Measurements from ENCODE around the gene LZTR1. TPM values are rescaled to one million over a fixed set of nuclear protein-coding genes. Genes with fewer than 3 reads are reported as not detected.

LZTR1 gene
- total RNA-seq, 4 donors from 2014 or later, result 18.2 to 73.7 (median 56.1) TPM

DNA sequence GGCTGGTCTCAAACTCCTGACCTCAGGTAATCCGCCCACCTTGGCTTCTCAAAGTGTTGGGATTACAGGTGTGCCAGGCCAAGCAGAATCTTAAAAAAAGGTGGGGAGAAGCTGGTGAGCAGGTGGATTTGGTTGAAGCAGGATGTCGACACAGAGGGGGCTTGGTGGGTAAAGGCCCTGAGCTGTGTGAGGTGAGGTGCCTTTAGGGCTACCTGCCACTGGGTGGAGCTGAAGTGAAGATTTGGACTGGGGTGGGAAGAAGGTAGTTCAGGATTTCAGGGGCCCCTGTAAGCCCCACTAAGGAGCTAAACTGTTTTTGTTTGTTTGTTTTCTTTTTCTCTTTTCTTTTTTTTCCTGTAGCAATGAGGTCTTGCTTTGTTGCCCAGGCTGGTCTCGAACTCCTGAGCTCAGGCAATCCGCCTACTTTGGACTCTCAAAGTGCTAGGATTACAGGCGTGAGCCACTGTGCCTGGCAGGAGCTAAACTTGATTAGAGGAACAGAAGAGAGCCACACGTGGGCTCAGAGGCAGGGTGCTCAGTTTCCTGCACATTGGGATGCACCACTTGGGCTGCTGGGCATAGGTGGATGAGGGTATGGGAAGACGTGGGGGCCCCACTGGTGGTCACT lies 38.8 kb downstream of the LZTR1 start:
- H3K4me1 ChIP-seq, result no peaks in the 10 kb centered on the region
- no peaks in the 10 kb centered on the region for H3K36me3 ChIP-seq
- no peak for TF ChIP-seq POLR2A (IDR thresholded peaks at IDR 0.05)
- no peak for TF ChIP-seq CTCF (IDR thresholded peaks at IDR 0.05)
- H3K27me3 ChIP-seq, result no peaks in the 10 kb centered on the region
- DNase-seq, result no peak
- H3K4me3 ChIP-seq, result no peak overlapping the region
- H3K9me3 ChIP-seq, result no peaks in the 10 kb centered on the region
- H3K27ac ChIP-seq, result no peak overlapping the region
- intact Hi-C loops (cut with DNase I; ENCODE audit: low total_unique reads), result no loop called here

DNA sequence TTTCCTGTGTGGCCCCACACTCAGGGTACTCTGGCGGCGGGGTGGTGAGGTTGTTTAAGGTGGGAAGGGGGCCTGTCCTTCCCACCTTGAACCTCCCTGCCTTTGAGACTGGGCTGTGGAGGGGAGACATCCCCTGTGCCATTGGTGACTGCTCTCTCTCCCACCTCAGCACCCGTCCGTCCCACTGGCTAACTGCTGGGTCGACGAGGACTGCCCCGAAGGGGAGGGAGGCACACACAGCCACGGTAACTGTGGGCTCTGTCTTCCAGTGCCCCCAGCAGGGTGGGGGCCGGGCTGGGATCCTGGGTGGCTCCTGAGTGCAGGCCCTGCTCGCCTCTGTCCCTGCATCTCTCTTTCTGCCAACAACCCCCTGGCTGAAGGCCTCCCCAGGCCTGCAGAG lies 40.4 kb downstream of the LZTR1 start:
- H3K4me3 ChIP-seq, result no peak overlapping the region
- DNase-seq, result no peak
- no peaks in the 10 kb centered on the region for H3K27me3 ChIP-seq
- H3K4me1 ChIP-seq, result no peaks in the 10 kb centered on the region
- H3K9me3 ChIP-seq, result no peaks in the 10 kb centered on the region
- TF ChIP-seq POLR2A (IDR thresholded peaks at IDR 0.05), result no peak
- no peak for TF ChIP-seq CTCF (IDR thresholded peaks at IDR 0.05)
- H3K36me3 ChIP-seq, result no peaks in the 10 kb centered on the region
- H3K27ac ChIP-seq, result no peak overlapping the region
- intact Hi-C loops (cut with DNase I; ENCODE audit: low total_unique reads), result no loop called here

DNA sequence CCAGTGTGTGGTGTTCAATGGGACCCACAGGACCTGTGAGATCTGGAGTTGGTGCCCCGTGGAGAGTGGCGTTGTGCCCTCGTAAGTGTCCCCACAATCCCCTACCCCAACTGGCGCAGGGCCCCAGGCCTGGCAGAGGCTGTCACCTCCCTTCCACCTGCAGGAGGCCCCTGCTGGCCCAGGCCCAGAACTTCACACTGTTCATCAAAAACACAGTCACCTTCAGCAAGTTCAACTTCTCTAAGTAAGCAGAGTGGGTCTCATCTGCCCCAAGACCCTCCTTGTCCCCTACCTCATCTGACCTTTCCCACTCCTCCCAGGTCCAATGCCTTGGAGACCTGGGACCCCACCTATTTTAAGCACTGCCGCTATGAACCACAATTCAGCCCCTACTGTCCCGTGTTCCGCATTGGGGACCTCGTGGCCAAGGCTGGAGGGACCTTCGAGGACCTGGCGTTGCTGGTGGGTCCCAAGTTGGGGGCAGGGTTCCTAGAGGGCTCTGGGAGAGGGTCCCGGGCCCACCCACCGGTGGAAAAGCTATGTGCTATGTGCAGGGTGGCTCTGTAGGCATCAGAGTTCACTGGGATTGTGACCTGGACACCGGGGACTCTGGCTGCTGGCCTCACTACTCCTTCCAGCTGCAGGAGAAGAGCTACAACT lies 41.0 kb downstream of the LZTR1 start:
- Histone ChIP-seq H3K27ac (no peak overlapping the region), H3K4me3 (no peak overlapping the region), H3K4me1 (no peaks in the 10 kb centered on the region), H3K36me3 (no peaks in the 10 kb centered on the region), H3K27me3 (no peaks in the 10 kb centered on the region), H3K9me3 (no peaks in the 10 kb centered on the region)
- intact Hi-C loops (cut with DNase I; ENCODE audit: low total_unique reads), result no loop called here
- DNase-seq, result no peak
- no peak for TF ChIP-seq POLR2A (IDR thresholded peaks at IDR 0.05)
- TF ChIP-seq CTCF (IDR thresholded peaks at IDR 0.05), result no peak

DNA sequence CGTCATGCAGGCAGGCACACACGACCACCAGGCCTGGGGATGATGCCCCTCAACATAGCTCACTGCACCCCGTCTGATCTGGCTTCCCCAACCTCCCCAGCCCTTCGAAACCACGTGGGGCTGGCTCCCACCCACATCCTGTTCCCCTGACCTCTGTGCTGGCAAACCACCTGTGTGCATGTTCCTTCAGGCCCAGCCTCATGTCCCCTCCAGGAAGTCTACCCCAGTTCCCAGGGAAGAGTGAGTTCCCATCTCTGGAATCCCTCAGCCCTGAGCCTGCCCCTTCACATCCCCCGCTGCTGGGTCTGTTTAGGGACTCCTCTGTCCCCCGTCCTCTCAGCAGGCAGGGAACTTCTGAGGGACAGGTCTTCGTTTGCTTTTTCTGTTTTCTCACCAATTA lies 43.2 kb downstream of the LZTR1 start:
- no peaks in the 10 kb centered on the region for H3K36me3 ChIP-seq
- H3K27ac ChIP-seq, result no peak overlapping the region
- no peak overlapping the region for H3K4me3 ChIP-seq
- no peaks in the 10 kb centered on the region for H3K9me3 ChIP-seq
- intact Hi-C loops (cut with DNase I; ENCODE audit: low total_unique reads), result no loop called here
- H3K4me1 ChIP-seq, result no peaks in the 10 kb centered on the region
- no peaks in the 10 kb centered on the region for H3K27me3 ChIP-seq
- DNase-seq, result no peak
- TF ChIP-seq POLR2A (IDR thresholded peaks at IDR 0.05) (no peak), CTCF (IDR thresholded peaks at IDR 0.05) (no peak)

Data from uterus (tissue), 4 donors.